ENCODE data around the gene TMEM53.

TMEM53 gene

DNA sequence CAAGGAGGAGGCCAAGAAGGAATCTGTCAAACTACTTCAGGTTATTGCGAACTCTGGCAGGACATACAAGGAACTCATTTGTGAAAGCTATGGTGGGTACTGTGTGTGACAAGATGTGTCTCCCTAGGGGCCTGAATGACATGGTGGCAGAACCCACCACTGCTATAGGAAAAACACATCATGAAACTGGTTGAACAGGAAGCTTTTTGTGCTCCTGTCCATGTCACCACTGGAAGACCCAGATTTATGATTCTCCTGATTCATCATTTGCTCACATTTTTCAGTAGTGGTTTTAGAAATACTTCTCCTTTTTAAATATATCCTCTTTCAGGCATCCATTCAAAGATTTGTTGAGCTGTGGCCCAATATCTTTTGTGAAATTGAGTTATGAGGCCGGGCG lies 23.9 kb upstream of the TMEM53 start:
- H3K4me3 ChIP-seq (replicated peaks; ENCODE audit: low read depth, low read length): no peak overlapping the region
- TF ChIP-seq, protein P1, sequence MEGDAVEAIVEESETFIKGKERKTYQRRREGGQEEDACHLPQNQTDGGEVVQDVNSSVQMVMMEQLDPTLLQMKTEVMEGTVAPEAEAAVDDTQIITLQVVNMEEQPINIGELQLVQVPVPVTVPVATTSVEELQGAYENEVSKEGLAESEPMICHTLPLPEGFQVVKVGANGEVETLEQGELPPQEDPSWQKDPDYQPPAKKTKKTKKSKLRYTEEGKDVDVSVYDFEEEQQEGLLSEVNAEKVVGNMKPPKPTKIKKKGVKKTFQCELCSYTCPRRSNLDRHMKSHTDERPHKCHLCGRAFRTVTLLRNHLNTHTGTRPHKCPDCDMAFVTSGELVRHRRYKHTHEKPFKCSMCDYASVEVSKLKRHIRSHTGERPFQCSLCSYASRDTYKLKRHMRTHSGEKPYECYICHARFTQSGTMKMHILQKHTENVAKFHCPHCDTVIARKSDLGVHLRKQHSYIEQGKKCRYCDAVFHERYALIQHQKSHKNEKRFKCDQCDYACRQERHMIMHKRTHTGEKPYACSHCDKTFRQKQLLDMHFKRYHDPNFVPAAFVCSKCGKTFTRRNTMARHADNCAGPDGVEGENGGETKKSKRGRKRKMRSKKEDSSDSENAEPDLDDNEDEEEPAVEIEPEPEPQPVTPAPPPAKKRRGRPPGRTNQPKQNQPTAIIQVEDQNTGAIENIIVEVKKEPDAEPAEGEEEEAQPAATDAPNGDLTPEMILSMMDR (IDR thresholded peaks at IDR 0.05; ENCODE audit: low read length, missing control alignments): no peak
- DNase-seq (ENCODE audit: low read depth): no peak

DNA sequence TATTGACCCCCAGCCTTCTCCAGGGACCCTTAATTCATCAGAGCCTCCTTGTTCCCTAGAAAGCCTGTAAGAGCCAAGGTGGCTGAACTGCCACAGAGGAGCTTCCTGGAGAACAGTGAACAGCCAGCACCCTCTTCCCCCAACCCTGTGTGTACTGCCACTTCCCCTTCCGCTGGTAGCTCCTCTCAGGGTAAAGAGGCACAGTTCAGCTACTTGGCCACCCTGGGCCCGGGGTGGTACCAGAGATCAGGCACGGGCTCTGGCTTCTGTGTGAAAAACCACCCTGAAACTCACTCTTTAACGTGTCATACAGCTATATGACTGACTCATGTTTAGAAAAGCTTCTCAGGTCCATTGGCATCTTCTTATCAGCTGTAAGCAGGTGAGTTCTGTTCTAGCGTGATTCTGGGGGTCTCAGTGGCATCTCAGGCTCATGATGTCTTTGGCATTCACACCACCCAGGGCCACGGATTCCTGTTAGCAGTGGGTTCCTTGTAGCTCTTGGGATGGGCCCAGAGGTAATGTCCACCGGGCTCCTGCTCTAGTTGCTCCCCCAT lies 22.6 kb upstream of the TMEM53 start:
- H3K4me3 ChIP-seq (replicated peaks; ENCODE audit: low read depth, low read length): no peak overlapping the region
- TF ChIP-seq, protein P1 (IDR thresholded peaks at IDR 0.05; ENCODE audit: low read length, missing control alignments): no peak
- DNase-seq (ENCODE audit: low read depth): no peak

DNA sequence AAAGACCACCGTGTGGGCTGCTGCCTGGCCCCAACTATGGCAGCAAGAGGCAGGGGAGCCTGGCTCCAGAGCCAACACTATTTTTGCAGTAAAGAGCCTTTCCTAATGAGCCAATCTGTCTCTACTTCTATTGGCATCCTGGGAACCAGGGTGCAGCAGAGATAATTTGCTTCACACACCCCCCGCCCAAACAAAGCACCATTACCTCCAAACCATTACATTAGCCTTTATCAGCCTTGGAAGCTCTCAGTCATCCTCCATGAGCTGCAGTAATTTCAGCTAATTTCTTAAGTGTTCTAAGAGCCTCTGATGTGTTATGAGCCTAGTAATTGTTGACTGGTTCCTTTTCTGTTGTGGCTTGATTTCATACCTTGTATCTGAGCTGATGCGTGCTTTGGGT lies 21.8 kb upstream of the TMEM53 start:
- DNase-seq (ENCODE audit: low read depth): no peak

DNA sequence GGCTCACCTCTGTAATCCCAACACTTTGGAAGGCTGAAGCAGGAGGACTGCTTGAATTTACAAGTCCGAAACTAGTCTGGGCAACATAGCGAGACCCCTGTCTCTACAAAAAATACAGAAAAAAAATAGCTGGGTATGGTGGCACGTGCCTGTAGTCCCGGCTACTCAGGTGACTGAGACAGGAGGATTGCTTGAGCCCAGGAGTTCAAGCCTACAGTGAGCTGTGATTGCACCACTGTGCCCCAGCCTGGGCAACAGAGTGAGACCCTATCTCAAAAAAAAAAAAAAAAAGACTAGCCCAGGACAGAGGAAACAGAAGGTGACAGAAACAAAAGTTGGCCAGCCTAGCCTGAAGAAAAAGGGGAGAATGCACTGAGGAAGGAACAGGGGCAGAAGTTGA lies 21.4 kb upstream of the TMEM53 start:
- TF ChIP-seq, protein P1 (IDR thresholded peaks at IDR 0.05; ENCODE audit: low read length, missing control alignments): no peak
- DNase-seq (ENCODE audit: low read depth): no peak
- H3K4me3 ChIP-seq (replicated peaks; ENCODE audit: low read depth, low read length): no peak overlapping the region

More for the DNA sequence above, 21.8 kb upstream of the TMEM53 start:
- TF ChIP-seq, protein P1 (IDR thresholded peaks at IDR 0.05; ENCODE audit: low read length, missing control alignments): no peak
- H3K4me3 ChIP-seq (replicated peaks; ENCODE audit: low read depth, low read length): no peak overlapping the region

DNA sequence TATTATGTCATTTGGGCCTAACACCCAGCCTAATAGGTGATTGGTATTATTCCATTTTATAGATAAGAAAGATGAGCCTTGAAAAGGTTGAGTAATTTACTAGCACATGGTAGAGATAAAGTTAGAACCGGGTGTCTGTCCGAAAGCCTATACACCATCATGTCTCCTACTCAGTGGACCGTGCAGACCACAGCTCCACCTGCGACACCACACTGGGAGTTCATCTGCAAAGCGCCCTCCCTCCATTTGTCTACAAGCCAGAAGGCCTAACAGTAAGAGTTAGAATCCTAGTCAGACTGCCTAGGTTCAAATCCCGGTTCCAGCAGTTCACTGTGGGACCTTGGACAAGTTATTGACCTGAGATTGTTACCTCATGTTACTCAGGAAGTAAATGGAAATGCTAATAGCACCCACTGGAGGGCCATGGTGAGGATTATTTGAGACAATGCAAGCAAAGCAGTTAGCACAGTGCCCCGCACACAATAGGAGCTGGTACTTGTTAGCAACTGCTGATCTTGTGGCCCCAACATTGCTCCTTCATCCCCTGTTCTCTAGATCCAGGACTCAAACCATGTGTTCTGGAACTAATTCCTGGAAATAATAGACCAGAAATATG lies 20.7 kb upstream of the TMEM53 start:
- TF ChIP-seq, protein P1 (IDR thresholded peaks at IDR 0.05; ENCODE audit: low read length, missing control alignments): no peak
- no peak for DNase-seq (ENCODE audit: low read depth)
- H3K4me3 ChIP-seq (replicated peaks; ENCODE audit: low read depth, low read length): no peak overlapping the region

DNA sequence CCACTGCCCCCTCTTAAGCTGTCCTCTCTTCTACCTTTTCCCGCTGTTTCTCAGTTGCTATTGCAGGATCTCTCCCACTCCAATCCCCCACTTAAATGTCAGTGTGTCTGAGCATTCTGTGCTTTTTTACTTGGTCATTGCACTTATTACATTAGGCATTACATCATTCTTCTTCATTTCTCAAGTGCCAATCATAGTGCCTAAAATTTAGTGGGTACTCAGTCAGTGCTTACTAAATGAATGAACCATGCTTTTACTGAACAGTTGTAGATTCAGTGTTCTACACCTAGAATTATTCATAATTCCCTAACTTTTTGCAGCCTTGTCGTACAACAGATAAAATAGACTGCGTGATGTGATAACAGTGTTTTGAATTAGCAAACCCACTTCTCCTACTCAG lies 19.6 kb upstream of the TMEM53 start:
- DNase-seq (ENCODE audit: low read depth): no peak
- H3K4me3 ChIP-seq (replicated peaks; ENCODE audit: low read depth, low read length): no peak overlapping the region
- TF ChIP-seq, protein P1 (IDR thresholded peaks at IDR 0.05; ENCODE audit: low read length, missing control alignments): no peak

DNA sequence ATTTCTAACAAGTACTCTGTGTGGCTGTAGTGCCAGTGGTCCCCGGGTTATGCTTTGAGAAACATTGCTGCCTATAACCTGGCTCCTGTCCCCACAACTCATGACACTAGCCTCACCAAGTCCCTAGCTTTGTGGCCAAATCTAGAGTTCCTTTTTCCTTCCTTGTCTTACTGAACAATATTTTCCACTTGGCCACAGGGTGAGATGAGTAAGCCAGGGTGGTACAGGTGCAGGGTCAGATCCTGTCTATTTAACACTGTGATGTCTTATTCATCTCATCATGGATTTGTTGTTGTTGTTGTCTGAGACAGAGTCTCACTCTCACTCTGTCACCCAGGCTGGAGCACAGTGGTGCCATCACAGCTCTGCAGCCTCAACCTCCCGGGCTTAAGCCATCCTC lies 18.9 kb upstream of the TMEM53 start:
- DNase-seq (ENCODE audit: low read depth): no peak
- TF ChIP-seq, protein P1 (IDR thresholded peaks at IDR 0.05; ENCODE audit: low read length, missing control alignments): no peak
- no peak overlapping the region for H3K4me3 ChIP-seq (replicated peaks; ENCODE audit: low read depth, low read length)

Data from fibroblast of pulmonary artery (primary cell).